ENCODE data around the gene COLGALT1.

The COLGALT1 gene

DNA sequence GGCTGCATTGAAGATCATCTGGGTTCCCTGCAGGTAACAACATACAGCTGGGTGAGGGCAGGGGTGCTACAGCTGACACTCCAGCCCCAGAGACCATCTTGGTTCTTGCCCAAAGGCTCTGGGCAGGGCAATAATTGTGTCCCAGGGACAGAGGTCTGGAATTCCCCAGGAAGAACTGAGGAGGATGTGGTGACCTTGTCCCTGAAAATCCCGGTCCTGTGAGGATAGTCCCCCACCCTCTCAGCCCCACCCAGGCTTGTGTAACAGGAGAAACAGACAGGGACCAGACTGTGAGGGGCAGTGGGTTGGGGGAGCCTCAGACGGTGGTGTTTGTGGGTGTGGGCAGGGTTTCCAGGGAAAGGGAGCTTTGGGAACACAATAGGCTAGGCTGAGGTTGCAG, 63.5 kb downstream of the COLGALT1 start:
- TF ChIP-seq, protein P1, sequence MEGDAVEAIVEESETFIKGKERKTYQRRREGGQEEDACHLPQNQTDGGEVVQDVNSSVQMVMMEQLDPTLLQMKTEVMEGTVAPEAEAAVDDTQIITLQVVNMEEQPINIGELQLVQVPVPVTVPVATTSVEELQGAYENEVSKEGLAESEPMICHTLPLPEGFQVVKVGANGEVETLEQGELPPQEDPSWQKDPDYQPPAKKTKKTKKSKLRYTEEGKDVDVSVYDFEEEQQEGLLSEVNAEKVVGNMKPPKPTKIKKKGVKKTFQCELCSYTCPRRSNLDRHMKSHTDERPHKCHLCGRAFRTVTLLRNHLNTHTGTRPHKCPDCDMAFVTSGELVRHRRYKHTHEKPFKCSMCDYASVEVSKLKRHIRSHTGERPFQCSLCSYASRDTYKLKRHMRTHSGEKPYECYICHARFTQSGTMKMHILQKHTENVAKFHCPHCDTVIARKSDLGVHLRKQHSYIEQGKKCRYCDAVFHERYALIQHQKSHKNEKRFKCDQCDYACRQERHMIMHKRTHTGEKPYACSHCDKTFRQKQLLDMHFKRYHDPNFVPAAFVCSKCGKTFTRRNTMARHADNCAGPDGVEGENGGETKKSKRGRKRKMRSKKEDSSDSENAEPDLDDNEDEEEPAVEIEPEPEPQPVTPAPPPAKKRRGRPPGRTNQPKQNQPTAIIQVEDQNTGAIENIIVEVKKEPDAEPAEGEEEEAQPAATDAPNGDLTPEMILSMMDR (IDR thresholded peaks at IDR 0.05; ENCODE audit: low read depth, low read length, missing control alignments): no peak
- H3K4me3 ChIP-seq (replicated peaks; ENCODE audit: low read depth, low read length): no peak overlapping the region
- no peak for DNase-seq (ENCODE audit: extremely low read depth, low read depth)

DNA sequence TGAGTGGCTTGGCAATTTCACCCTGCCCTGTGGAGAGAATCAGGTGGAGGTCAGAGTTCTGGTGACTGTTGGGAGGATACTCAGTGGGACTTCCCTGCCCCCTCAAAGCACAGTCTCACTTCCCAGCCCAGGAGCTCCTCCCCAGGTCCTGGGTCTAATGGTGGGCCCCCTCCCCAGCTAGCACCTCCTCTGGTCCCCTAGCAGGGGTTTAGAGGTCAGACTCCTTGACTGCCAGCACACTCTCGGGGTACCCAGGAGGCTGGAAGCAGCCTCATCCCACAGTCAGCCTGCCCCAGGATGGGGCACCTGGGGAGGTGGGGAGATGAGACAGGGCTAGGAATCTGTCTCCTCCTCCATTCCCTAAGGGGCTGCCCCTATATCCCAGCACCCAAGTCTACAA, 65.2 kb downstream of the COLGALT1 start:
- H3K4me3 ChIP-seq (replicated peaks; ENCODE audit: low read depth, low read length): no peak overlapping the region
- TF ChIP-seq, protein P1 (IDR thresholded peaks at IDR 0.05; ENCODE audit: low read depth, low read length, missing control alignments): no peak
- DNase-seq (ENCODE audit: extremely low read depth, low read depth): no peak

DNA sequence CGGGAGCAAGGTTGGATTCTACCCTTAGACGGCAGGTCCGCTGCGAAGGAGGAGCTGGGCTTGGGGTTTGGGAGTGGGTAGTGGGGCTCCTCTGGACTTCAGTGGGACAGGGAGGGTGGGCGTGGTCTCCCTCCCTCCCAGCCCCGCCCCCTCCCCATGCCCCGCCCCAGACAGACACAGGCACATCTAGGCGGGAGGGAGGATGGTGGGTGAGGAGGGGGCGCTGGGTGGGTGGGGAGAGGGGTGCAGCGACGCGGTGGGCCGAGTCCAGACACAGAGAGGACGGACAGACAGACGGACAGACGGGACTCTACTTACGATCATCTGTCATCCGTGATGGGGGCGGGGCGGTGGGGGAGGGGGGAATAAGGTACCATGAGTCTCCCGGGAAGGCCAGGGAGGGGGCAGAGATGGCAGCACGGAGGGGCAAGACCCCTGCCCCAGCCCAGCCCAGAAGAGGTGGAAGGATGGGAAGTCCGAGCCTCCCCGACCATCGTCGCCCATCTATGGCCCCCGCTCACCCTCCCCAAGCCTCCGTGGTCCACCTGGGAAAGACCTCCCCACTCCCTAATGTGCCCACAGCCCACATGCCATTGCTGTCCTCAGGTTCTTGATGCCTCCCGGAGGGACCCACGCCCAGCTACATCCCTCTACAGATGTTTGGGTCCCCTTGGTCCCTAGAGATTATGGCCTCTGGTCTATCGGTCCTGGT, 67.9 kb downstream of the COLGALT1 start:
- H3K4me3 ChIP-seq (replicated peaks; ENCODE audit: low read depth, low read length): no peak overlapping the region
- TF ChIP-seq, protein P1 (IDR thresholded peaks at IDR 0.05; ENCODE audit: low read depth, low read length, missing control alignments): no peak
- no peak for DNase-seq (ENCODE audit: extremely low read depth, low read depth)

DNA sequence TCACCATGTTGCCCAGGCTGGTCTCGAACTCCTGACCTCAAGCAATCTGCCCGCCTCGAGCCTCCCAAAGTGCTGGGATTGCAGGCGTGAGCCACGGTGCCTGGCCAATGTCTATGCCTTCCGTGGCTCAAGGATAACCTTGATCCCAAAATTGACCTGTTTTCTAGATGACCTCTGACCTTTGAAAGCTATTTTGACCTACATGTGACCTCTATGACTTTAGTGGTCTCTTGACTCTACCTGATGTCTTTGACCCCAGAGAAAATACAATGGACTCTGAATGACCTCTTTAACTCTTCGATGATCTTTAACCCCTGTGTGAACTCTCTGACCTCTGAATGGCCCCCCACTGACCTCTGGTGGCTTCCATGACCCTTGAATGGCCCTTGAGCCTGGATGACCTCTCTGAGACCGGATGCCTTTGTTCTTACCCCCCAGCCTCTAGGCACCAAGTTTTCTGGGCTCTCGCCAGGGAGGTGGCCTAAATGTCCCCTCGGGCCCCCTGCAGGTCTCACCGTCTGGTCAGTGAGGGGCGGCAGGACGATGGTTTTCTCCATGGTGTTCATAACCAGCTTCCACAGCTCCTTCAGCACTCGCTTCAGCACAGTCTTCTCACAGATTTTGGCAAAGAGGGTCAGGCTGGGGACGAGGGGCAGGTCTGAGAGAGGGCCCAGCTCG, 69.0 kb downstream of the COLGALT1 start:
- TF ChIP-seq, protein P1 (IDR thresholded peaks at IDR 0.05; ENCODE audit: low read depth, low read length, missing control alignments): no peak

DNA sequence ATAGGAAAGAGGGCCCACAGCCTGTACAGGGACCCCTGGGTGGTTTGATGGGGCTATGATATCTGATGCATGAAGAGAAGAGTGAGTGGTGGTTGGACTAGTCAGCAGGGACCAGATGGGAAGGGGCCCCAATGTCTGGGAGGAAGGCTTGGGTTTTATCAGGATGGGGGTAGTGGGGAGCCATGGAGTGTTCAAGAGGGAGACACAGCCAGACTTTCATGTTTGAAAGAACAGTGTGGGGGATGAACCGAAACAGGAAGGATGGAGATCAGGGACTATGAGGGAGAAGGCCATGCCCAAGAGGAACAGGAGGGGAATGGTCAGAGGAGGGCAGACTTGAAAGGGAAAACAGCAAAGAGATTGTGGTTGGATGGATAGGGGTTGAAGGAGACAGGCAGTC, 69.6 kb downstream of the COLGALT1 start:
- TF ChIP-seq, protein P1 (IDR thresholded peaks at IDR 0.05; ENCODE audit: low read depth, low read length, missing control alignments): no peak
- DNase-seq (ENCODE audit: extremely low read depth, low read depth): no peak
- H3K4me3 ChIP-seq (replicated peaks; ENCODE audit: low read depth, low read length): no peak overlapping the region

More for the DNA sequence above, 69.0 kb downstream of the COLGALT1 start:
- no peak overlapping the region for H3K4me3 ChIP-seq (replicated peaks; ENCODE audit: low read depth, low read length)
- DNase-seq (ENCODE audit: extremely low read depth, low read depth): no peak

DNA sequence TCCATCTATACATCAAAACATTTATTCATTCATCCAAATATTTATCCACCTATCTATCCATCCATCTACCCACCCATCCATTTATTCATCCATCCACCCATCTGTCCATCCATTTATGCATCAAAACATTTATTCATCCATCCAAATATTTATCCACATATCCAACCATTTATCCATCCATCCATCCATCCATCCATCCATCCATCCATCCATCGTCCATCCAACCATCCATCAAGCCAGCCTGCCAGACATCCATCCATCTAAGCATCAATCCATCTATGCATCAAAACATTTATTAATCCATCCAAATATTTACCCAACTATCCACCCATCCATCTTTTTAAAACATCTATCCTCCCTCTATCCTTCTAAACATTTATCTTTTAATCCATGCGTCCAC, 70.5 kb downstream of the COLGALT1 start:
- TF ChIP-seq, protein P1 (IDR thresholded peaks at IDR 0.05; ENCODE audit: low read depth, low read length, missing control alignments): no peak
- no peak for DNase-seq (ENCODE audit: extremely low read depth, low read depth)
- no peak overlapping the region for H3K4me3 ChIP-seq (replicated peaks; ENCODE audit: low read depth, low read length)
